Glutamatergic neuron (in vitro differentiated cells): ENCODE results near the gene PCSK5. TPM values are rescaled to one million over a fixed set of nuclear protein-coding genes. Genes with fewer than 3 reads are reported as not detected.

Experiments
- DNase-seq: peaks from one replicate; pipeline ENCODE4 v3.0.0; 2022
- H3K27ac Mint-ChIP-seq: one replicate; pipeline ENCODE4 v1.8.0; 2020; ENCODE audit warnings: mild to moderate bottlenecking, mixed read lengths, inconsistent platforms; ENCODE audit not compliant: unreplicated experiment
- H3K27me3 Mint-ChIP-seq: one replicate; pipeline ENCODE4 v1.8.0; 2020; ENCODE audit warnings: mild to moderate bottlenecking, moderate library complexity, mixed read lengths, inconsistent platforms; ENCODE audit not compliant: unreplicated experiment
- H3K36me3 Mint-ChIP-seq: one replicate; pipeline ENCODE4 v1.8.0; 2020; ENCODE audit warnings: mild to moderate bottlenecking, mixed read lengths, inconsistent platforms; ENCODE audit not compliant: unreplicated experiment
- H3K4me1 Mint-ChIP-seq: one replicate; pipeline ENCODE4 v1.8.0; 2020; ENCODE audit warnings: mild to moderate bottlenecking, low read depth, mixed read lengths, inconsistent platforms; ENCODE audit not compliant: unreplicated experiment
- H3K4me3 Mint-ChIP-seq: one replicate; pipeline ENCODE4 v1.8.0; 2020; ENCODE audit warnings: mild to moderate bottlenecking, mixed read lengths, inconsistent platforms; ENCODE audit not compliant: unreplicated experiment
- H3K9me3 Mint-ChIP-seq: one replicate; pipeline ENCODE4 v1.8.0; 2020; ENCODE audit warnings: mild to moderate bottlenecking, moderate library complexity, mixed read lengths, inconsistent platforms; ENCODE audit not compliant: unreplicated experiment
- CTCF ChIP-seq: fragments of 200-600 bp; sonication (generic); IDR thresholded peaks from one replicate; pipeline ENCODE4 v1.5.0; 2021; ENCODE audit not compliant: partially characterized antibody, unreplicated experiment
- total RNA-seq: library from RNA; stranded (reverse); fragmentation: NEBNext Ultra II Directional; extraction: Animal tissue kit (Norgen Biotek cat#: 25700); gene quantifications from one replicate; pipeline ENCODE4 v1.2.1, GENCODE V29; 2021; ENCODE audit not compliant: unreplicated experiment

The PCSK5 gene
- total RNA-seq, 1 donor from 2014 or later = 9.6 TPM

GRCh38 chr9:76378367-76379073 lies 488.0 kb downstream of the PCSK5 start:
- no peak for TF ChIP-seq CTCF
- Mint-ChIP-seq H3K4me3 (no peak overlapping the region), H3K36me3 (no peaks in the 10 kb centered on the region), H3K27ac (no peak overlapping the region), H3K27me3 (no peaks in the 10 kb centered on the region), H3K9me3 (no peaks in the 10 kb centered on the region), H3K4me1 (no peaks in the 10 kb centered on the region)
- DNase-seq = no peak

- no peak for DNase-seq
- Mint-ChIP-seq H3K36me3 (no peaks in the 10 kb centered on the region), H3K27me3 (no peaks in the 10 kb centered on the region), H3K4me3 (no peak overlapping the region), H3K4me1 (no peaks in the 10 kb centered on the region), H3K27ac (no peak overlapping the region), H3K9me3 (no peaks in the 10 kb centered on the region)
- no peak for TF ChIP-seq CTCF
Observed at GRCh38 chr9:76379494-76379893, 489.0 kb downstream of the PCSK5 start.

- TF ChIP-seq CTCF = no peak
- Mint-ChIP-seq H3K27me3 (no peaks in the 10 kb centered on the region), H3K4me1 (no peaks in the 10 kb centered on the region), H3K27ac (no peak overlapping the region), H3K4me3 (no peak overlapping the region), H3K36me3 (no peaks in the 10 kb centered on the region), H3K9me3 (peaks cover 7% of the 10 kb centered on the region)
- no peak for DNase-seq
Observed at GRCh38 chr9:76390656-76391055, 500.2 kb downstream of the PCSK5 start.

DNA sequence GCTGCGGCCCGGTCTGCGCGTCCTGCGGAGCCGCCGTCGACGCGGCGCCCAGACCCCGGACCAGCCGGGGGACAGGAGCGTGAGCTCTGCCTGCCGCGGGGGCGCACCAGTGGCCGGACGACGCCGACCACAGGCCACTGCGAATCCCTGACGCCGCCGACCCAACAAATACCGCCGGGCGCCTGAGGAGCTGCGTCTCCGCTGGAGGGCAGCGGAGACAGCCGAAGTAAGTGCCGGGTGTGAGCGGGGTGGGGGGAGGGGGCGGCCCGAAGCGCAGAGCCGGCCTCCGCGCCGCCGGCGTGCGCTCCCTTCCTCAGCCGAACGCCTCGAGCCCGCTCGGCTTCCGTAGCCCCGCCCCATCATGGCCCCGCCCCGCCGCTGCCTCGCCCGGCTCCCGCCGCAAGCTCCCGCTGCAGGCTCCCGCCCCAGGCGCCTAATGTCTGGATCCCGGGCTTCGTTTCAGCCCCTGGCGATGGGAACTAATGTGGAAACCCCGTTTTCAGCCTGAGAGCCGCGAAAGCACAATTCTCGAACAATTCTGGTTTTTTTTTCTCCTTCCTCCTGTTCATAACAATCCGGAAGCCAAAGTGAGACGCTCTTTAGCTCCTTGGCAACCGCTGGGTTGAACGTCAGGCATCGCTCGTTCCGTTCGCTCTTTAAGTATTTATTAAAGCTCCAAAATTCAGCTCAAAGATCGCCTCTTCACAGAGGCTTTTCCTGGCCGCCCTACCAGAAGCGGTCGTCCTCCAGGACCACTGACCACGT lies 503.9 kb downstream of the PCSK5 start, which contains the start of gene RFK:
TSS of gene RFK (minus strand) at position 232 of the 765 bp plus-strand sequence. CDS start 255 bp downstream, outside the sequence.
- Mint-ChIP-seq H3K27me3 (no peaks in the 10 kb centered on the region), H3K9me3 (peaks cover 7% of the 10 kb centered on the region), H3K4me1 (no peaks in the 10 kb centered on the region), H3K4me3 (peak within 1 kb of the TSS; percentile 96), H3K27ac (peak within 1 kb of the TSS; percentile 90), H3K36me3 (no peaks in the 10 kb centered on the region)
- DNase-seq = peak; percentile 99
- no peak for TF ChIP-seq CTCF

DNA sequence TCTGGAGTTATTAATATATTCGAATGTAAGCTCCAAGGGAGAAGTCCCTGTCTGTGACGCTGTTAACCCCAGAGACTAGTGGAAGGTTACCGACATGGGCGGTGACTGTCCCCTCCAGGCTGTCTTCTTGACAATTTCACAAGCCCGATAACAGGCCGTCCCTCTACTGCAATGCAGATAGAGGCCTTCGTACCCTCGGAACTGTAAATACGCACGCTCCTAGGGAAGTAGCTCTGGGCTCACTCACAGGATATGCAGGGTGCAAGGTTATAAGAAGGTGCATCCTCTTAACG lies 504.4 kb downstream of the PCSK5 start:
- H3K27ac Mint-ChIP-seq = peak overlapping the region; percentile 90
- no peak for TF ChIP-seq CTCF
- H3K9me3 Mint-ChIP-seq = peaks cover 7% of the 10 kb centered on the region
- H3K27me3 Mint-ChIP-seq = no peaks in the 10 kb centered on the region
- H3K36me3 Mint-ChIP-seq = no peaks in the 10 kb centered on the region
- H3K4me3 Mint-ChIP-seq = peak overlapping the region; percentile 96
- H3K4me1 Mint-ChIP-seq = no peaks in the 10 kb centered on the region
- DNase-seq = peak; percentile 43
